H9 (cell line): Measurements from ENCODE around the gene DHX40. TPM values are rescaled to one million over a fixed set of nuclear protein-coding genes. Genes with fewer than 3 reads are reported as not detected.
A peak's percentile ranks its signal among the peaks of the same experiment; 100 is the strongest.

ENCODE experiments used
- DNase-seq: peaks from one replicate; pipeline ENCODE4 v3.0.0-alpha.2; 2017
- H2AFZ ChIP-seq: one replicate; pipeline ENCODE4 v1.6.1; 2013; ENCODE audit warnings: mild to moderate bottlenecking, low read length, control low read depth, moderate library complexity
- H2AK5ac ChIP-seq: 2 replicates; pipeline ENCODE4 v1.6.1; 2013; ENCODE audit warnings: low read length, control low read depth, mixed read lengths; ENCODE audit not compliant: insufficient read length
- H2BK120ac ChIP-seq: one replicate; pipeline ENCODE4 v1.6.1; 2013; ENCODE audit warnings: low read depth, mild to moderate bottlenecking, low read length, control low read depth, inconsistent platforms; ENCODE audit not compliant: poor library complexity, severe bottlenecking
- H2BK12ac ChIP-seq: 2 replicates; pipeline ENCODE4 v1.6.1; 2013; ENCODE audit warnings: low read length, control low read depth, mixed read lengths, low read depth; ENCODE audit not compliant: insufficient read length
- H2BK15ac ChIP-seq: 2 replicates; pipeline ENCODE4 v1.6.1; 2013; ENCODE audit warnings: low read depth, low read length, control low read depth
- H2BK20ac ChIP-seq: one replicate; pipeline ENCODE4 v1.6.1; 2013; ENCODE audit warnings: low read depth, mild to moderate bottlenecking, low read length, control low read depth, inconsistent platforms; ENCODE audit not compliant: poor library complexity, severe bottlenecking
- H2BK5ac ChIP-seq: 2 replicates; pipeline ENCODE4 v1.6.1; 2013; ENCODE audit warnings: low read length, control low read depth, mixed read lengths; ENCODE audit not compliant: insufficient read length
- H3K14ac ChIP-seq: 2 replicates; pipeline ENCODE4 v1.6.1; 2013; ENCODE audit warnings: low read length, control low read depth; ENCODE audit not compliant: insufficient read depth
- H3K18ac ChIP-seq: 2 replicates; pipeline ENCODE4 v1.6.1; 2013; ENCODE audit warnings: low read depth, mild to moderate bottlenecking, mixed read lengths, low read length, control low read depth; ENCODE audit not compliant: insufficient read length
- H3K23ac ChIP-seq: 2 replicates; pipeline ENCODE4 v1.6.1; 2013; ENCODE audit warnings: low read length, control low read depth, mixed read lengths, low read depth; ENCODE audit not compliant: insufficient read length
- H3K23me2 ChIP-seq: 2 replicates; pipeline ENCODE4 v1.6.1; 2013; ENCODE audit warnings: low read depth, mild to moderate bottlenecking, mixed read lengths, low read length, control low read depth; ENCODE audit not compliant: insufficient read length, poor library complexity, severe bottlenecking
- H3K27ac ChIP-seq: 2 replicates; pipeline ENCODE4 v1.5.1; 2013; ENCODE audit warnings: low read length, control low read depth, mixed read lengths, low read depth; ENCODE audit not compliant: insufficient read length
- H3K27me3 ChIP-seq: 2 replicates; pipeline ENCODE4 v1.6.1; 2013; ENCODE audit warnings: low read length, control low read depth, inconsistent platforms; ENCODE audit not compliant: insufficient read depth
- H3K4ac ChIP-seq: 2 replicates; pipeline ENCODE4 v1.6.1; 2013; ENCODE audit warnings: low read depth, mild to moderate bottlenecking, control low read depth, inconsistent platforms, low read length, moderate library complexity
- H3K4me1 ChIP-seq: 2 replicates; pipeline ENCODE4 v1.6.1; 2013; ENCODE audit warnings: low read length, control low read depth, inconsistent platforms; ENCODE audit not compliant: insufficient read depth
- H3K4me2 ChIP-seq: 2 replicates; pipeline ENCODE4 v1.6.1; 2013; ENCODE audit warnings: low read length, control low read depth, mixed read lengths; ENCODE audit not compliant: insufficient read length, insufficient read depth
- H3K56ac ChIP-seq: 2 replicates; pipeline ENCODE4 v1.6.1; 2013; ENCODE audit warnings: low read depth, mild to moderate bottlenecking, mixed read lengths, low read length, control low read depth; ENCODE audit not compliant: insufficient read length
- H3K79me1 ChIP-seq: 2 replicates; pipeline ENCODE4 v1.6.1; 2013; ENCODE audit warnings: low read depth, mild to moderate bottlenecking, moderate library complexity, low read length, control low read depth, inconsistent platforms; ENCODE audit not compliant: insufficient read depth, poor library complexity, severe bottlenecking
- H3K79me2 ChIP-seq: 2 replicates; pipeline ENCODE4 v1.6.1; 2013; ENCODE audit warnings: low read length, control low read depth, inconsistent platforms; ENCODE audit not compliant: insufficient read depth
- H3K9ac ChIP-seq: 2 replicates; pipeline ENCODE4 v1.6.1; 2013; ENCODE audit warnings: low read length, control low read depth, mixed read lengths; ENCODE audit not compliant: insufficient read length; ENCODE audit errors: extremely low read depth
- H3K9me3 ChIP-seq: one replicate; pipeline ENCODE4 v1.6.1; 2013; ENCODE audit warnings: low read depth, low read length, inconsistent platforms; ENCODE audit not compliant: control insufficient read depth
- H3T11ph ChIP-seq: one replicate; pipeline ENCODE4 v1.6.1; 2013; ENCODE audit warnings: mild to moderate bottlenecking, low read length, control low read depth, inconsistent platforms
- H4K20me1 ChIP-seq: one replicate; pipeline ENCODE4 v1.6.1; 2013; ENCODE audit not compliant: control insufficient read depth, insufficient read length, insufficient read depth
- H4K5ac ChIP-seq: 2 replicates; pipeline ENCODE4 v1.6.1; 2013; ENCODE audit warnings: low read depth, mild to moderate bottlenecking, mixed read lengths, low read length, control low read depth; ENCODE audit not compliant: insufficient read length
- H4K8ac ChIP-seq: replicated peaks from 2 replicates; pipeline ENCODE4 v1.6.1; 2013; ENCODE audit warnings: low read length, control low read depth, mixed read lengths, low read depth; ENCODE audit not compliant: insufficient read length
- H4K91ac ChIP-seq: 2 replicates; pipeline ENCODE4 v1.6.1; 2013; ENCODE audit warnings: low read depth, mild to moderate bottlenecking, moderate library complexity, mixed read lengths, low read length, control low read depth; ENCODE audit not compliant: insufficient read length
- H3K27ac Mint-ChIP-seq, 3 experiments: 2 replicates in 2 of 3; 3 replicates in 1 of 3; pipeline ENCODE4 v1.8.0; 2020 to 2021; ENCODE audit warnings: mixed read lengths in 3 of 3, mild to moderate bottlenecking in 1 of 3, moderate library complexity in 1 of 3
- H3K27me3 Mint-ChIP-seq: 2 replicates; pipeline ENCODE4 v1.8.0; 2021; ENCODE audit warnings: low read depth, mild to moderate bottlenecking, moderate library complexity, mixed read lengths
- H3K36me3 Mint-ChIP-seq, 3 experiments: 2 replicates in 2 of 3; 3 replicates in 1 of 3; pipeline ENCODE4 v1.8.0; 2020 to 2021; ENCODE audit warnings: low read depth in 3 of 3, mixed read lengths in 3 of 3; ENCODE audit not compliant: insufficient read depth in 1 of 3
- H3K4me1 Mint-ChIP-seq, 2 experiments: 2 replicates each; pipeline ENCODE4 v1.8.0; 2020; ENCODE audit warnings: mixed read lengths in 2 of 2
- H3K4me3 Mint-ChIP-seq, 2 experiments: 2 replicates in 1 of 2; 3 replicates in 1 of 2; pipeline ENCODE4 v1.8.0; 2020 to 2021; ENCODE audit warnings: mild to moderate bottlenecking in 2 of 2, mixed read lengths in 2 of 2, moderate library complexity in 1 of 2
- H3K9me3 Mint-ChIP-seq, 2 experiments: 2 replicates in 1 of 2; 3 replicates in 1 of 2; pipeline ENCODE4 v1.8.0; 2020; ENCODE audit warnings: mild to moderate bottlenecking in 2 of 2, mixed read lengths in 2 of 2, moderate library complexity in 1 of 2
- WGBS: extraction: QIAGEN DNeasy Blood & Tissue Kit; methylation state at CpG from one replicate; pipeline ENCODE4 v1.1.7; 2013; ENCODE audit warnings: missing lambda C conversion rate, low lambda C conversion rate, mixed read lengths; ENCODE audit not compliant: insufficient read length; ENCODE audit errors: extremely low coverage; 5-methylcytosine and 5-hydroxymethylcytosine counted together
- total RNA-seq: library from RNA; stranded (reverse); gene quantifications from 2 replicates; pipeline ENCODE4 v1.2.1, GENCODE V29; 2021
- TF ChIP-seq, protein P1 (sequence below): fragments of 200-600 bp; sonication (generic); conservative IDR thresholded peaks from 3 replicates; pipeline ENCODE4 v1.8.0; 2021; ENCODE audit warnings: antibody characterized with exemption, mild to moderate bottlenecking

DHX40 gene
- total RNA-seq, 1 experiment from 2014 or later = 28.8 TPM

- Mint-ChIP-seq H3K27me3 (peaks cover 10% of the 10 kb centered on the region), H3K4me1 (no peaks in the 10 kb centered on the region), H3K4me3 (no peak overlapping the region), H3K9me3 (no peaks in the 10 kb centered on the region), H3K36me3 (no peaks in the 10 kb centered on the region), H3K27ac (no peak overlapping the region)
- Histone ChIP-seq H2AFZ (no peak overlapping the region), H4K5ac (no peak overlapping the region), H3K79me2 (no peaks in the 10 kb centered on the region), H3K18ac (no peak overlapping the region), H3K27me3 (no peaks in the 10 kb centered on the region), H3K4ac (no peak overlapping the region), H3K79me1 (no peaks in the 10 kb centered on the region), H2BK20ac (no peak overlapping the region), H4K20me1 (no peaks in the 10 kb centered on the region), H3T11ph (no peak overlapping the region), H3K4me1 (no peaks in the 10 kb centered on the region), H4K91ac (no peak overlapping the region), H3K23me2 (no peaks in the 10 kb centered on the region), H2AK5ac (no peak overlapping the region), H2BK120ac (no peak overlapping the region), H4K8ac (no peak overlapping the region), H3K9ac (no peak overlapping the region), H3K23ac (no peak overlapping the region), H2BK12ac (no peak overlapping the region), H3K9me3 (no peaks in the 10 kb centered on the region), H2BK5ac (no peak overlapping the region), H2BK15ac (no peak overlapping the region), H3K4me2 (no peak overlapping the region), H3K27ac (no peak overlapping the region), H3K14ac (no peak overlapping the region), H3K56ac (no peak overlapping the region)
- no CpG with 5 or more reads among the region's 1 CpG for WGBS
- TF ChIP-seq, protein P1, sequence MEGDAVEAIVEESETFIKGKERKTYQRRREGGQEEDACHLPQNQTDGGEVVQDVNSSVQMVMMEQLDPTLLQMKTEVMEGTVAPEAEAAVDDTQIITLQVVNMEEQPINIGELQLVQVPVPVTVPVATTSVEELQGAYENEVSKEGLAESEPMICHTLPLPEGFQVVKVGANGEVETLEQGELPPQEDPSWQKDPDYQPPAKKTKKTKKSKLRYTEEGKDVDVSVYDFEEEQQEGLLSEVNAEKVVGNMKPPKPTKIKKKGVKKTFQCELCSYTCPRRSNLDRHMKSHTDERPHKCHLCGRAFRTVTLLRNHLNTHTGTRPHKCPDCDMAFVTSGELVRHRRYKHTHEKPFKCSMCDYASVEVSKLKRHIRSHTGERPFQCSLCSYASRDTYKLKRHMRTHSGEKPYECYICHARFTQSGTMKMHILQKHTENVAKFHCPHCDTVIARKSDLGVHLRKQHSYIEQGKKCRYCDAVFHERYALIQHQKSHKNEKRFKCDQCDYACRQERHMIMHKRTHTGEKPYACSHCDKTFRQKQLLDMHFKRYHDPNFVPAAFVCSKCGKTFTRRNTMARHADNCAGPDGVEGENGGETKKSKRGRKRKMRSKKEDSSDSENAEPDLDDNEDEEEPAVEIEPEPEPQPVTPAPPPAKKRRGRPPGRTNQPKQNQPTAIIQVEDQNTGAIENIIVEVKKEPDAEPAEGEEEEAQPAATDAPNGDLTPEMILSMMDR = peak; percentile 38; the same call in 2 of the 3 replicates
- no peak for DNase-seq
These were observed 30.8 kb upstream of the DHX40 start for GRCh38 chr17:59534583-59534982.
